K562 (cell line): ENCODE results near the gene ZNF23. TPM values are rescaled to one million over a fixed set of nuclear protein-coding genes. Genes with fewer than 3 reads are reported as not detected.

ENCODE experiments used
- ATAC-seq: fragments of 200-7000 bp; cut with Tn5 transposase; 3 replicates; pipeline ENCODE4 v1.9.1; 2020; ENCODE audit warnings: moderate library complexity
- BruUV-seq: library from RNA; stranded (reverse); fragments of 400-500 nt; replicated peaks from 2 replicates; lab custom pipeline; 2021; lab: Mats Ljungman, UMichigan
- CTCF ChIA-PET: fragments of 300-600 bp; formaldehyde crosslinking; extraction: SDS; loops from one replicate; lab custom pipeline; 2021; ENCODE audit warnings: low intra/inter-chr PET ratio; lab: Yijun Ruan, JAX
- POLR2A ChIA-PET: fragments of 300-600, 350-650 bp; sonication (Branson Sonifier 250); formaldehyde crosslinking; extraction: SDS; loops from one replicate; lab custom pipeline; 2021; ENCODE audit warnings: antibody characterized with exemption, inconsistent platforms; lab: Yijun Ruan, JAX
- DNase-seq, 4 experiments: peaks; one replicate each; pipeline versions ENCODE4 v3.0.0 to v3.0.0-alpha.2; 2011 to 2018; ENCODE audit warnings: low spot score in 3 of 4, mixed read lengths in 3 of 4; ENCODE audit errors: extremely low read depth in 1 of 4
- FAIRE-seq: peaks from 2 replicates; lab custom pipeline; 2011; peaks lifted over from hg19 to GRCh38; lab: Jason Lieb, UNC
- H2AFZ ChIP-seq: 2 replicates; pipeline ENCODE4 v1.6.0; 2011; ENCODE audit warnings: low read depth, low read length, control low read depth, inconsistent platforms
- H3K27ac ChIP-seq: fragments of 200-600 bp; 3 replicates; pipeline ENCODE4 v1.8.0; 2011; ENCODE audit warnings: low read depth, mild to moderate bottlenecking, control low read depth, inconsistent platforms, low read length, moderate library complexity, mixed read lengths; ENCODE audit errors: extremely low read depth
- H3K27me3 ChIP-seq, 2 experiments: fragments of 300-600 bp in 1 of 2; 2 replicates in 1 of 2; 3 replicates in 1 of 2; pipeline versions ENCODE4 v1.6.0 to v1.8.0; 2011; ENCODE audit warnings: inconsistent platforms in 2 of 2, low read length in 2 of 2, mild to moderate bottlenecking in 1 of 2, mixed read lengths in 1 of 2, moderate library complexity in 1 of 2; ENCODE audit not compliant: control insufficient read depth in 2 of 2, insufficient read depth in 2 of 2
- H3K36me3 ChIP-seq: fragments of 300-600 bp; 3 replicates; pipeline ENCODE4 v1.8.0; 2011; ENCODE audit warnings: mild to moderate bottlenecking, low read length, inconsistent platforms; ENCODE audit not compliant: control insufficient read depth, insufficient read depth
- H3K4me1 ChIP-seq, 2 experiments: fragments of 200-600 bp in 1 of 2; replicated peaks in 1 of 2; 2 replicates in 1 of 2; 3 replicates in 1 of 2; pipeline versions ENCODE4 v1.5.1 to v1.8.0; 2011; ENCODE audit warnings: inconsistent platforms in 2 of 2, low read length in 2 of 2, mild to moderate bottlenecking in 1 of 2, mixed read lengths in 1 of 2, moderate library complexity in 1 of 2; ENCODE audit not compliant: control insufficient read depth in 2 of 2, insufficient read depth in 2 of 2
- H3K4me2 ChIP-seq: 2 replicates; pipeline ENCODE4 v1.6.1; 2011; ENCODE audit warnings: low read length, control low read depth, inconsistent platforms, mixed read lengths; ENCODE audit not compliant: insufficient read depth
- H3K4me3 ChIP-seq: fragments of 200-600 bp; sonication (generic), shearing (Covaris generic); 2 replicates; pipeline ENCODE4 v1.5.1; 2016; ENCODE audit warnings: control low read depth, inconsistent platforms
- H3K79me2 ChIP-seq: fragments of 200-600 bp; 3 replicates; pipeline ENCODE4 v1.8.0; 2011; ENCODE audit warnings: low read length, inconsistent platforms; ENCODE audit not compliant: control insufficient read depth, insufficient read depth
- H3K9ac ChIP-seq, 2 experiments: 2 replicates each; pipeline versions ENCODE4 v1.6.0 to v1.6.1; 2011; ENCODE audit warnings: low read depth in 2 of 2, low read length in 2 of 2, control low read depth in 1 of 2, inconsistent platforms in 1 of 2, mild to moderate bottlenecking in 1 of 2, mixed read lengths in 1 of 2; ENCODE audit not compliant: insufficient read depth in 1 of 2
- H3K9me1 ChIP-seq: one replicate; pipeline ENCODE4 v1.6.0; 2011; ENCODE audit warnings: inconsistent platforms, mild to moderate bottlenecking, low read length, moderate library complexity; ENCODE audit not compliant: control insufficient read depth, insufficient read depth
- H3K9me3 ChIP-seq: replicated peaks from 2 replicates; pipeline ENCODE4 v1.5.1; 2011; ENCODE audit warnings: low read depth, low read length, inconsistent platforms; ENCODE audit not compliant: control insufficient read depth, insufficient read depth
- H4K20me1 ChIP-seq: replicated peaks from 2 replicates; pipeline ENCODE4 v1.6.1; 2011; ENCODE audit warnings: low read length, inconsistent platforms, mixed read lengths; ENCODE audit not compliant: control insufficient read depth, insufficient read depth
- MEF2D ChIP-seq: conservative IDR thresholded peaks from 2 replicates; pipeline ENCODE4 v1.6.1; 2016; ENCODE audit warnings: low read depth, missing genetic modification characterization, missing compliant biosample characterization
- POLR2AphosphoS5 ChIP-seq: IDR thresholded peaks from 2 replicates; pipeline ENCODE4 v1.6.1; 2011; ENCODE audit warnings: mild to moderate bottlenecking, low read depth, low read length, moderate library complexity; ENCODE audit not compliant: control insufficient read depth, insufficient read depth
- YBX1 ChIP-seq: fragments of 450-650 bp; IDR thresholded peaks from 2 replicates; pipeline ENCODE4 v1.7.1; 2016; ENCODE audit warnings: mild to moderate bottlenecking
- WGBS: fragments of 100-300 bp; shearing (Covaris generic); methylation state at CpG from one replicate; pipeline ENCODE4 v1.1.6; 2016; ENCODE audit warnings: low coverage, mixed read lengths; ENCODE audit not compliant: insufficient coverage; ENCODE audit errors: missing lambda C conversion rate; 5-methylcytosine and 5-hydroxymethylcytosine counted together
- in situ Hi-C: fragments of 300-500 bp; cut with MboI; formaldehyde crosslinking; loops from 4 replicates; pipeline ENCODE4 v1.15.0; 2018; ENCODE audit warnings: inconsistent platforms, mixed read lengths
- intact Hi-C: fragments of 100-400 bp; cut with micrococcal nuclease; formaldehyde crosslinking; loops from 2 replicates; pipeline ENCODE4 v1.14.2; 2022
- polyA plus RNA-seq, 8 experiments: library from polyadenylated mRNA; depleted of rRNA in 4 of 8; stranded (reverse) in 5 of 8; unstranded in 3 of 8; fragments of >200 nt; fragmentation: Nextera tagmentation in 2 of 8; fragmentation: Illumina TruSeq in 1 of 8; extraction: Ambion mirVana in 2 of 8; extraction: Trizol in 1 of 8; gene quantifications; 2 replicates each; pipeline versions ENCODE4 v1.2.1 to v1.2.3, GENCODE V29; 2011 to 2014; ENCODE audit warnings: inconsistent platforms in 1 of 8, missing spikeins in 1 of 8
- total RNA-seq, 7 experiments: library from RNA; depleted of rRNA in 6 of 7; stranded (reverse); fragments of >200 nt in 6 of 7; fragmentation: Illumina TruSeq in 2 of 7; extraction: Trizol in 2 of 7; gene quantifications; 2 replicates each; pipeline versions ENCODE4 v1.2.1 to v1.2.3, GENCODE V29; 2011 to 2021; ENCODE audit warnings: low replicate concordance in 1 of 7

The ZNF23 gene
- total and polyA plus RNA-seq, 9 of the 15 experiments (the other 6 are each of a cell fraction or from before 2014, with no cell fraction given) = 4.7 to 13.4 (median 11.2) TPM

- Histone ChIP-seq H3K4me3 (no peak overlapping the region), H3K27me3 (peaks cover 8 to 23% of the 10 kb centered on the region in 2 experiments), H3K9ac (no peak overlapping the region), H3K4me1 (peaks cover 0 to 10% of the 10 kb centered on the region in 2 experiments; a peak in 3 of 5 replicates), H3K27ac (no peak overlapping the region), H3K36me3 (no peaks in the 10 kb centered on the region), H3K79me2 (no peaks in the 10 kb centered on the region), H4K20me1 (0 out of 2 replicates have a peak, but pooled peaks cover 12% of the 10 kb centered on the region), H3K9me3 (no peaks in the 10 kb centered on the region), H3K9me1 (no peaks in the 10 kb centered on the region), H2AFZ (no peak overlapping the region), H3K4me2 (no peak overlapping the region)
- ChIA-PET CTCF (interaction anchor here (0.9 to 4.0 kb wide), 4 partner anchors 27 to 549 kb away, joined by 3 to 53 read pairs (median 12); no protein-coding TSS in a partner anchor), POLR2A (interaction anchor here (0.9 kb wide), 1 partner anchor 13 kb away, joined by 5 read pairs; no protein-coding TSS in a partner anchor)
- in situ Hi-C loops = loop anchor here (5.0 kb wide), 1 partner anchor 84 kb away; no protein-coding TSS in a partner anchor
- FAIRE-seq (no peak), DNase-seq (no peak), ATAC-seq (no peak)
- no TSS peak for BruUV-seq
- intact Hi-C loops = loop anchor here (2.0 kb wide), 5 partner anchors 27 to 197 kb away; no protein-coding TSS in a partner anchor
- TF ChIP-seq POLR2AphosphoS5 (no peak), MEF2D (tag) (no peak), YBX1 (no peak)
- 0% methylated on average over 4 of the region's 4 CpGs for WGBS
Observed at GRCh38 chr16:71413341-71413740, 48.7 kb downstream of the ZNF23 start.
